Endothelial cell of umbilical vein (primary cell): ENCODE data around the gene SORCS3. TPM values are rescaled to one million over a fixed set of nuclear protein-coding genes. Genes with fewer than 3 reads are reported as not detected.

ENCODE experiments used
- BruUV-seq: library from RNA; stranded (reverse); fragments of 400-500 nt; replicated peaks from 2 replicates; lab custom pipeline; 2021; lab: Mats Ljungman, UMichigan
- CTCF ChIA-PET: fragments of 300-600, 350-600 bp; sonication (Branson Sonifier 250); formaldehyde crosslinking; loops from one replicate; lab custom pipeline; 2021; ENCODE audit warnings: antibody characterized with exemption, inconsistent platforms; lab: Charles Lee
- POLR2A ChIA-PET: fragments of 300-600, 350-600 bp; sonication (Branson Sonifier 250); formaldehyde crosslinking; loops from one replicate; lab custom pipeline; 2021; ENCODE audit warnings: antibody characterized with exemption, inconsistent platforms; lab: Charles Lee
- DNase-seq: peaks from one replicate; pipeline ENCODE4 v3.0.0-alpha.2; 2011; ENCODE audit warnings: low read depth, low spot score
- FAIRE-seq: peaks from 2 replicates; lab custom pipeline; 2011; peaks lifted over from hg19 to GRCh38; lab: Jason Lieb, UNC
- H2AFZ ChIP-seq: 2 replicates; pipeline ENCODE4 v1.6.0; 2012; ENCODE audit warnings: low read depth, low read length, control low read depth, inconsistent platforms
- H3K27ac ChIP-seq: 2 replicates; pipeline ENCODE4 v1.5.1; 2011; ENCODE audit warnings: low read depth, mild to moderate bottlenecking, control low read depth, low read length, moderate library complexity; ENCODE audit not compliant: insufficient read depth
- H3K27me3 ChIP-seq, 2 experiments: 2 replicates each; pipeline versions ENCODE4 v1.6.0 to v1.6.1; 2011; ENCODE audit warnings: low read length in 2 of 2, mixed read lengths in 1 of 2; ENCODE audit not compliant: control insufficient read depth in 2 of 2, insufficient read depth in 2 of 2
- H3K36me3 ChIP-seq, 2 experiments: 2 replicates in 1 of 2; 3 replicates in 1 of 2; pipeline ENCODE4 v1.5.1; 2011; ENCODE audit warnings: low read length in 2 of 2, mild to moderate bottlenecking in 1 of 2, moderate library complexity in 1 of 2; ENCODE audit not compliant: control insufficient read depth in 2 of 2, insufficient read depth in 2 of 2; ENCODE audit errors: extremely low read depth in 1 of 2
- H3K4me1 ChIP-seq: 3 replicates; pipeline ENCODE4 v1.5.1; 2011; ENCODE audit warnings: mild to moderate bottlenecking, low read length; ENCODE audit not compliant: control insufficient read depth, insufficient read depth; ENCODE audit errors: extremely low read depth
- H3K4me2 ChIP-seq: 2 replicates; pipeline ENCODE4 v1.6.1; 2011; ENCODE audit warnings: low read length, control low read depth, mixed read lengths; ENCODE audit not compliant: insufficient read depth
- H3K4me3 ChIP-seq, 3 experiments: fragments of 200-600 bp in 1 of 3; sonication (generic), shearing (Covaris generic) in 1 of 3; replicated peaks in 1 of 3; 2 replicates each; pipeline ENCODE4 v1.5.1; 2011 to 2016; ENCODE audit warnings: control low read depth in 3 of 3, low read length in 3 of 3, mild to moderate bottlenecking in 2 of 3, inconsistent platforms in 1 of 3, low read depth in 1 of 3, moderate library complexity in 1 of 3; ENCODE audit not compliant: insufficient read depth in 1 of 3
- H3K79me2 ChIP-seq: 2 replicates; pipeline ENCODE4 v1.6.0; 2012; ENCODE audit warnings: low read length, inconsistent platforms; ENCODE audit not compliant: control insufficient read depth, insufficient read depth
- H3K9ac ChIP-seq: replicated peaks from 2 replicates; pipeline ENCODE3; 2011; ENCODE audit warnings: low read length, control low read depth; ENCODE audit not compliant: insufficient read depth; ENCODE audit errors: extremely low read depth
- H3K9me1 ChIP-seq: replicated peaks from 3 replicates; pipeline ENCODE4 v1.6.0; 2011; ENCODE audit warnings: mild to moderate bottlenecking, low read length; ENCODE audit not compliant: control insufficient read depth, insufficient read depth; ENCODE audit errors: extremely low read depth
- H3K9me3 ChIP-seq: replicated peaks from 2 replicates; pipeline ENCODE4 v1.5.1; 2012; ENCODE audit warnings: low read length, inconsistent platforms; ENCODE audit not compliant: control insufficient read depth, insufficient read depth
- H4K20me1 ChIP-seq: replicated peaks from 2 replicates; pipeline ENCODE3; 2011; ENCODE audit warnings: mild to moderate bottlenecking, low read length; ENCODE audit not compliant: control insufficient read depth, insufficient read depth; ENCODE audit errors: extremely low read depth
- CTCF ChIP-seq, 2 donors: IDR thresholded peaks; 1 replicate in 1 of 2; 2 replicates in 1 of 2; pipeline ENCODE4 v1.5.1; 2011; ENCODE audit warnings: low read length in 2 of 2, mild to moderate bottlenecking in 2 of 2, moderate library complexity in 2 of 2, control low read depth in 1 of 2, inconsistent platforms in 1 of 2, low read depth in 1 of 2; ENCODE audit not compliant: insufficient read depth in 1 of 2; ENCODE audit errors: extremely low read depth in 1 of 2
- EZH2 ChIP-seq: IDR thresholded peaks from 2 replicates; pipeline ENCODE4 v1.6.1; 2012; ENCODE audit warnings: borderline replicate concordance, low read depth, mild to moderate bottlenecking, moderate library complexity, low read length, inconsistent platforms; ENCODE audit not compliant: severe bottlenecking
- FOS ChIP-seq: IDR thresholded peaks from 2 replicates; pipeline ENCODE4 v1.6.1; 2011; ENCODE audit warnings: mild to moderate bottlenecking, low read length, moderate library complexity, borderline replicate concordance; ENCODE audit not compliant: insufficient read depth
- GATA2 ChIP-seq: IDR thresholded peaks from 2 replicates; pipeline ENCODE4 v1.7.0; 2011; ENCODE audit warnings: low read depth, mild to moderate bottlenecking, moderate library complexity, mixed read lengths, low read length; ENCODE audit not compliant: insufficient read length, insufficient read depth
- JUN ChIP-seq: IDR thresholded peaks from 2 replicates; pipeline ENCODE4 v1.6.1; 2011; ENCODE audit warnings: borderline replicate concordance, low read depth; ENCODE audit not compliant: insufficient read length, insufficient read depth
- MAX ChIP-seq: IDR thresholded peaks from 2 replicates; pipeline ENCODE4 v1.6.1; 2011; ENCODE audit not compliant: insufficient read depth, insufficient read length
- MYC ChIP-seq: IDR thresholded peaks from one replicate; pipeline ENCODE4 v1.6.1; 2011; ENCODE audit warnings: mild to moderate bottlenecking, low read depth, low read length
- POLR2A ChIP-seq: IDR thresholded peaks from 2 replicates; pipeline ENCODE4 v1.6.1; 2012; ENCODE audit warnings: low read depth, mild to moderate bottlenecking, control low read depth, low read length
- POLR2AphosphoS5 ChIP-seq: IDR thresholded peaks from 2 replicates; pipeline ENCODE4 v1.6.1; 2012; ENCODE audit warnings: low read depth, mild to moderate bottlenecking, control low read depth, low read length, moderate library complexity; ENCODE audit not compliant: insufficient read depth
- dilution Hi-C: fragments of 300-500 bp; cut with MboI; formaldehyde crosslinking; loops from one replicate; pipeline ENCODE4 v1.15.0; 2019; ENCODE audit warnings: low sequenced_read_pairs; ENCODE audit not compliant: extremely low pct_ligation_motif_present
- intact Hi-C: fragments of 100-400 bp; cut with micrococcal nuclease; formaldehyde crosslinking; loops from one replicate; pipeline ENCODE4 v1.10.0; 2022
- polyA plus RNA-seq, 4 experiments: library from polyadenylated mRNA; depleted of rRNA in 3 of 4; stranded (reverse) in 3 of 4; unstranded in 1 of 4; fragments of >200 nt; gene quantifications; 2 replicates each; pipeline versions ENCODE4 v1.2.1 to v1.2.3, GENCODE V29; 2011 to 2012; ENCODE audit warnings: missing spikeins in 1 of 4
- total RNA-seq: library from RNA; stranded (reverse); gene quantifications from 2 replicates; pipeline ENCODE4 v1.2.3, GENCODE V29; 2021

Gene SORCS3
- total and polyA plus RNA-seq, 2 donors (not counting 3 experiments of a cell fraction or from before 2014, with no cell fraction given), result not detected

- Histone ChIP-seq H3K36me3 (no peaks in the 10 kb centered on the region), H4K20me1 (no peaks in the 10 kb centered on the region), H3K27me3 (no peaks in the 10 kb centered on the region), H3K4me3 (no peak overlapping the region), H2AFZ (no peak overlapping the region), H3K9ac (no peak overlapping the region), H3K4me2 (no peak overlapping the region), H3K27ac (no peak overlapping the region), H3K9me1 (no peaks in the 10 kb centered on the region), H3K9me3 (peaks cover 2% of the 10 kb centered on the region), H3K79me2 (no peaks in the 10 kb centered on the region), H3K4me1 (no peaks in the 10 kb centered on the region)
- intact Hi-C loops, result no loop called here
- no peak for TF ChIP-seq POLR2AphosphoS5
- TF ChIP-seq CTCF (IDR thresholded peaks at IDR 0.05; ENCODE audit: extremely low read depth in 1 of 2, insufficient read depth in 1 of 2, low read depth in 1 of 2, low read length in 2 of 2), result no peak
- TF ChIP-seq JUN, result no peak
- TF ChIP-seq EZH2, result no peak
- no peak for TF ChIP-seq POLR2A
- TF ChIP-seq FOS, result no peak
- no peak for TF ChIP-seq MAX
- no peak for TF ChIP-seq GATA2
- TF ChIP-seq MYC, result no peak
- dilution Hi-C loops, result no loop called here
- POLR2A ChIA-PET, result no interaction called here
- CTCF ChIA-PET, result no interaction called here
- FAIRE-seq, result no peak
- DNase-seq, result no peak
- BruUV-seq, result no TSS peak
These were observed 136.2 kb downstream of the SORCS3 start for GRCh38 chr10:104777086-104777799.
